Pulmonary artery endothelial cell (primary cell): ENCODE data around the gene PHACTR3. TPM values are rescaled to one million over a fixed set of nuclear protein-coding genes. Genes with fewer than 3 reads are reported as not detected.

Source experiments
- DNase-seq: peaks from one replicate; pipeline ENCODE4 v3.0.0-alpha.2; 2011; ENCODE audit warnings: low read depth, low spot score
- total RNA-seq: library from RNA; depleted of rRNA; stranded (reverse); fragments of >200 nt; gene quantifications from 2 replicates; pipeline ENCODE4 v1.2.3, GENCODE V29; 2014

The PHACTR3 gene
- total RNA-seq, 1 donor from 2014 or later, result not detected

DNA sequence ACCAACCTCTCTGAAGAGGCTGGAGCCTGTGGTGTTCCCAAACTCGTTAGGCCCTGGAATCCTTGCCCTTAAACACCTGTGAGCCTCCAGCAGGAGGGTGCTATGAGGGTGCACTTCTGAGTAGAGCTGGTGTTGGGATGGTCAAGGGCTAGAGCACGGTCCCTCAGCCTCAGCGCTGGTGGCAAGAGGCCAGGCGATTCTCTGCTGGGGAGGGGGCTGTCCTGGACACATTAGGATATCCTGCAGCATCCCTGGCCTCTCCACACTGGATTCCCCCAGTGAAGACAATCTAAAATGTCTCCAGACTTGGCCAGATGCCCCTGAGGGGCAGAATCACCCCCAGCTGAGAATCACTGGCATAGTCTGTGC, 171.3 kb downstream of the PHACTR3 start:
- no peak for DNase-seq

DNA sequence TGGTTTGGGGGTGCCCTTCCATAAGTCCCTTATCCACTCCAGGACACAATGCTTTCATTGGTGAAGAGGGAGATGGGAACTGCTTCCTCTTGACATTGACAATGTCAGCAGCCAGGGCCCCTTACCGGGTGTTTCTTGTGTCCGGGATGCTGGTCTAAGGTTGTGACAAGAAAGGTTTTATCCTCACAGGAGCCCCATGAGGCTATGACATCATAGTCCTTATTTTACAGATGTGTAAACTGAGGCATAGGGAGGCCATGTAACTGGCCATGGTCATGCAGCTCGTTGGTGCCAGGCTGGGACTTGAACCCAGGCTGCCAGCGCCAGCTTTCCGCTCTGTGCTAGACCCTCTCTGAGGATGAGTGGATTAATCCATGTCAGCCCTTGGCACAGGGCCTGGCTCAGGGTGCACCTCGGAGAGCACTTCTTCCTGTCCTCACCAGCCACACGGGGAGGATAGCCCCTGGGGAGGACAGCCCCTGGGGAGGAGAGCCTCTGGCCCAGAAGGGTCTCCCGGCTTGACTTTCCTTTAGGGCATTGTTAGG, 171.8 kb downstream of the PHACTR3 start:
- DNase-seq, result no peak

DNA sequence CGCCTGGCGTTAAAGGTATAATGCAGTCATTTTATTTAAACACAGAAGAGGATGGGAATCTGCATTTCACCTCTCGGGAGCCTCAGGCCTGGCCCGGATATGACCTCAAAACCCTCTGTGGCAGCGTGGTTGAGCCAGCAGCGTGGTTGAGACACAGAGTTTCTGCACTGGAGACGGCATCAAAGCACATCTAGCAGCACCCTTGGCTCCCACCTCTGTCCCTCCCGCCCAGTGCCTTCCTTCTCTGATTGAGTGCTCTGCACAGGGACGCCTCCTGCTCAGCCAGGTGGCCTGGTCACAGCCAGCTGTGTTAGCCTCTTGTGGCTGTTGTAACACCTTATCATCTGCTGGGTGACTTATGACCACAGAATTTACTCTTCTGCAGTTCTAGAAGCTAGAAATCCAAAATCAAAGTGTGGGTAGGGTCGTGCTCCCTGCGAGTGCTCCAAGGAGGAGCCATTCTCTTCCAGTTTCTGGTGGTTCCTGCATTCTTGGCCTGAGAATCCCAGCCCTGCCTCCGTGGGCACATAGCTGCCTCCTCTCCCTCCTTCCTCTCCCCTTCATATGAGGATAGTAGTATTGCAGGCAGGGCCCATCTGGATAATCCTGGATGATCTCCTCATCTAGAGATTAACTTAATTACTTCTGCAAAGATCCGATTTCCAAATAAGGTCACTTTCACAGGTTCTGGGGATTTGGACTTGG, 172.4 kb downstream of the PHACTR3 start:
- DNase-seq, result no peak

DNA sequence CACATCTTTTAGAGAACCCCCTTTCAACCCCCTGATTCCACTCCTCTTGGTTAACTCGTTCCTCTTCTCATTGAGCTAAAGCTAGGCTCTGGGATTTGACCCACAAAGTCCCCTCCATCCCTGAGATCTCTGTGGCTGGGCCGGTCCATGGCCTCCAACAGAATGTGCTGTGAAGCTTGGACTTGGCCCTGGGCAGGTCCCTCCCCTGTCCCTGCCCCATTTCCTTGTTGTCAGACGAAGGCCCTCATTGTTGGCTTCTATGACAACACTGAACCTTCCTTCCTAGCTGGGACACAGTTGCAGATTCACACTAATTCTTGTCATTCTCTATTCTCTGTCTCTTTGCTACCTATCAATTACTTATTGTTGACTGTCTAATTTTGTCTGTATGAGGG, 173.0 kb downstream of the PHACTR3 start:
- DNase-seq, result no peak

DNA sequence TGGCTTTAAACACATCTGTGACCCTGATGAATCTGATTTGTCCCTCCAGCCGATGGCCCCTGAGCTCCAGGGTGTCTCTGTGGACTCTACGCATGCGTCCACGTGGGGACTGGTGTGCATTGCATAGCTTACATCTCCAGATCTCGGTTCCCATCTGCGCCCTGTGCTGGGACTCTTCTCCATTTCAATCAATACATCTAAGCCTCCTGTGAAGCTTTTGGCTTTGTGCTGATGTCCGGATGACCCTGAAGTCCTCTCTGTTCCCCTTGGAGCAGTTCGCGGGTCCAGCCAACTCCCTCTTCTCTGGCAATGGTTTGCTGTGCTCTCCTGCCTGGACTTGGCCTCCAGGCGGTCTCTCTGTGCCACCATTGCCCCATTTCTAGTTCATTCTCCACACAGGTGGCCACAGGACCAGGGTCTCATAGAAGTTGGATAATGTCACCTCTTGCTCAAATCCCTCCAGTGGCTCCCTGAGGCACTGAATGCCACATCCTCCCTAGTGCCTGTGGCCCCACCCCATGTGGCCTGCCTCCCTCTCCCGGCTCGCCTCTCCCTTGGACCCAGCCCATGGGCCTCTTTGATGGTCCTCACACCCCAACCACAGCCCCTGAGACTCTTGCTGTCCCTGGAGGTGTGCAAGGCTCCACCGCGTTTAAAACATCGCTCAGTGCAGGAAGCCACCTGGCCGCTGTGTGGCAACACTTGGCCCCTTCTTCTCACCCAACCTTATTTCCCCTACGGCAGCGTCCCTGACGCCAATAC, 173.7 kb downstream of the PHACTR3 start:
- no peak for DNase-seq

DNA sequence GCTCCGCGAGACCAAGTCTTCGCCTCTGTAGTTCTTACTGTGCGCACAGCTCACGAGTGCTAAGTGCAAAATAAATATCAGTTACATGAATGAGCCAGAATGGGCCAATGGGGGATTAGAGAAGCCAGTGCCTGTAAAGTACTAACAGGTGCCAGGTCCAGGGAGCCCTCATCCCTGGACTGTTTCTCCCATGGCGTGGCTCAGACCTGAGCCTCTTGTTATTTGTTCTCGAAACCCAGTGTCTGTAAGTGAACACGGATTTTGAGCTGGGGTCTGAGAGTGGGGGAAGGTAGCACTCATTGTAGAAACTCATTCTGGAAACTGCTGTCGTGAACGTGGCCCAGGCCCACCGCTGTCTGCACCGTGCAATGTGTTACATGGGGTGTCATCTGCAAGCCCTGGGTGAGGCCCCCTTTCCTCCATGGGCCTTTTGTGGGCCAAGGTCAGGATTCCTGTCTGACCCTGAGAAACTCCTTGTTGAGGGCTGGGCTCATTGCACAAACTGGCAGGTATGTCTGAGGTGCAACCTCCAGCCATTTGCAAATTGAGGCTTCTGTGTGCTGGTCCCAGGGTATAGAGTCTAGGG, 174.4 kb downstream of the PHACTR3 start:
- DNase-seq, result no peak

DNA sequence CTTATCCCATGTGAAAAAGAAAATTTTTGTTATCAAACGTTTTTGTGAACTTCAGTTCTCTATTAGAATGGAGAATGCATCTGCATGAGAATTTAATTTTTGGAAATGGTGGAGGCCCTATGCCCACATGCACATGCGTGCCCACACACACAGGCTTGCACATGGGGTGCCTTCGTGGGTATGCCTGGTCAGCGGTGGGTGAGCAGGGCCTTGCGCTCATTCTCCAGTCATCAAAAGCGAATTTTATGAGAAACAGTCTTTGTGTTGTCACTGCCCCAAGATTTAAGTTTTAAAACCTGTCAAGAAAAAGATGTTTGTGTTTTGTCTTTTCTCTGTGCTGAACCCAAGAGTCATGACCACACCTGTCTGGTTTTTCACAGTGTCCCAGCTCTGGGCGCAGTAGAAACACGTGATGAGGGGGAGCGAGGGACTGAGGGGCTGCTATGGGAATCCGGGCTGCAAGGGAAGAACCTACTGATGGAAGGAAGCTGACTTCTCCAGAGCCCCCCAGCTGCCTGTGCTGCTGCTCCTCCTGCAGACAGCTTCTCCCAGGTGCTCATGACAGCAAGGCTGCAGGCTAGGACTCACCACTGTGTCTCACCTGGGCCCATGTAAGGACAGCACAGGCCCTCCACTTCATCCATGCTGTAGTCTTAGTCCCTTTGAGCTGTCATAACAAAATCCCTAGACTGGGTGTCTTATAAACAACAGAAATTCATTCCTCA, 175.5 kb downstream of the PHACTR3 start:
- no peak for DNase-seq

DNA sequence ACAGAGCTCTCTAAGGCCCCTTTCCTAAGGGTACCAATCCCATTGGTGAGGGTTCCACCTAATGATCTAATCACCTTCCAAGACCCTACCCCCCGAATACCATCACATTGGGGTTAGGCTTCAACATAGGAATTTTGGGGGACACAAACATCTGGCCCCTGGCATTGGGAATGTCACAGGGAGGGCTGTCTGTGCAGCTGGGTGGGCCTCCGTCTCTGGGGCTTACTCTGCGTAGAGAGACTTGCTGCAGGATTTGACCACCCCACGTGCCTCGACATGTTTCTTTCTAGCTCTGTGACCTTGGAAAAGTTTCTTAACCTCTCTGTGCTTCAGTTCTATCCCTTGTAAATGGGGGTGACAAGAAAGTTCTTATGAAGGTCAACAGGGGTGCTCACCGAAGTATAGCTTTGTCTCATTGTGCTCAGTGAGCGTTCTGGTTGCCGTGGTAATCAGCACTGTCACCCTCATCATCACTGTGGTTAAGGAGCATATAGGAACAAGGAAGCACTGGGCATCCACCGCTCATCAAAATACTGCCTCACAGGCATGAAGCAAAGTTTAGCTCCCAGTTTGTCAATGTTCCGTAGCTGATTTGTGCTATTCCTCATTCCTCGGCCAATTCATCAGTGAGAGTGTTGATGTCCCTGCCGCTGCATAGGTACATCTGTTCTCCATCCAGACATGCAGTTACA, 176.3 kb downstream of the PHACTR3 start:
- DNase-seq, result no peak

DNA sequence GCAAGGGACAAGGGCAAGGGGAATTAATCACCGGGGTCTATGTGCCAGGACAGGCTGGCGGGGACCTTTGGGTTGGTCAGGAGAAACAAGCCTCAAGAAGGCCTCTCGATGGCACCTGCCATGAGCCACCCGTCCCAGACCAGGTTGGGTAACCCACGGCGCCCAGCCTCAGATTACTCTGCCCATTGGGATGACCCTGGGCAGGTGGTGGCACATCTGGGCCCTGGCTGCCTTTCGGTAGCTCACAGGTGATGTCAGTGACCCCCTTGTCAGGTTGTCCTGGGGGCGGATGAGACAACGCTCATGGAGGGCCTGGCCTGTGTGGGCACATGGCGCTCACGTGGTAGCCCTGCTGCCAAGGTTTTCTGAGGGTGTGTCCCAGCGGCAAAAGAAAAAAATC, 176.9 kb downstream of the PHACTR3 start:
- DNase-seq, result no peak

DNA sequence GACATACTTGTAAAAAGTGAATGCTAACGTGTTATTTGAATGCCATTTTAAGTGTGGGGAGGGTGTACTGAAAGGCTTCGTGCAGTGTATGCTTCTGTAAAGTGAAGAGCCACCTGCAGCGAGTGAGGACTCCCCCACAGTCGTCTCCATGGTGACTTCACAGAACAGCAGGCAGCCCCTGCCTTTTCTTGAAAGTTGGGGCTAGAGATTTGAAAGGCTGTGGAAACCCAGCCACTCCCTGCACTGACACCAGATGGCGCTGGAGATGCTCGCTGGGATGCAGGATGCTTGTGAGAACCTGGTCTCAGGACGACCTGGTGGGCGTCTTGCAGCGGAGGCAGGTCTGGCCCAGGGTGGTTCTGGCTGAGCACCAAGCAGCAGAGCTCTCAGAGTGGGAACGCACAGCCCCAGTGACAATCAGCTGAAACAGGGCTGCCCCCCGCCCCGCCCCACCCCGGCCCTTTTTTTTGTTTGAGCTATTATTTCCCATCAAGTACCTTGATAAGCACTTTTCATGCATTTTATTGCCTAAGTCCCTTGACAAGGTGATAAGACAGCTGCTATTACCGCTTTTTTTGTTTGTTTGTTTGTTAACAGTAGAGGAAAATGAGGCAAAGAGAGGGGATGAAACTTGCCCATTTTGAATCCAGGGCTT, 178.8 kb downstream of the PHACTR3 start:
- DNase-seq, result no peak

DNA sequence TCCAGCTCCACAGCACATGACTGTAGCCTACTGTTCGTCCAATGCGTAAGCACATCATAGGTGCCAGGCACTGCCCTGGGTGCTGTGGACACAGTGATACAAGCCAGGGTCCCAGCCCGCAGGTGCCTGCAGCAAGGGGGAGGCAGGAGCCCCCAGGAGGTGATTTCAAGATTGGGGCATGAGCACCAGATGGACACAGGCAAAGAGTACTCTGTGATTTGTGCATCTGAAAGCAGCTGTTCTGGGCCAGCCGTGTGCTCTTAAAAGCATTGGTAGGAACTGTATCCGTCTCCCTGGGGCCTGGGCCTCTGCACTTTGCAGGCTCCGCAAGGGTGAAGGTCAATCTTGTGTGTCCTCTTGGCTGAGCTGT, 179.3 kb downstream of the PHACTR3 start:
- no peak for DNase-seq

DNA sequence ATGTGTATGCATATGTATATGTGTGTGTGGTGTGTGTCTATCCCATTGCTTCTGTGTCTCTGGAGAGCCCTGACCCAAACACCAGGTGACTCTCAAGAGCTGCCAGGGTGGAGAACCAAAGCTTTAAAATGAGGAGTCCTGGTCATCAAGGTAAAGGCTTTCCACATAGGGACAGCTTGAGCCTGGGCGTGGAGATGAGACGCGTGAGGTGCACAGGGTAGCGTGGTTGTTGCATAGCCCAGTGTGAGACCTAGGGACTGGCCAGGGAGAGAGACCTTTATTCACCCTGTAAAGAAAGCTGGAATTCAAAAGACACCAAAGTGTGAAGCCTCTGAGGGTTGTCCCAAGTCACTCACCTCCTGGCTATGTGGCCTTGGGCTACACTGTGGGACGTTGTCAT, 180.0 kb downstream of the PHACTR3 start:
- DNase-seq, result no peak

DNA sequence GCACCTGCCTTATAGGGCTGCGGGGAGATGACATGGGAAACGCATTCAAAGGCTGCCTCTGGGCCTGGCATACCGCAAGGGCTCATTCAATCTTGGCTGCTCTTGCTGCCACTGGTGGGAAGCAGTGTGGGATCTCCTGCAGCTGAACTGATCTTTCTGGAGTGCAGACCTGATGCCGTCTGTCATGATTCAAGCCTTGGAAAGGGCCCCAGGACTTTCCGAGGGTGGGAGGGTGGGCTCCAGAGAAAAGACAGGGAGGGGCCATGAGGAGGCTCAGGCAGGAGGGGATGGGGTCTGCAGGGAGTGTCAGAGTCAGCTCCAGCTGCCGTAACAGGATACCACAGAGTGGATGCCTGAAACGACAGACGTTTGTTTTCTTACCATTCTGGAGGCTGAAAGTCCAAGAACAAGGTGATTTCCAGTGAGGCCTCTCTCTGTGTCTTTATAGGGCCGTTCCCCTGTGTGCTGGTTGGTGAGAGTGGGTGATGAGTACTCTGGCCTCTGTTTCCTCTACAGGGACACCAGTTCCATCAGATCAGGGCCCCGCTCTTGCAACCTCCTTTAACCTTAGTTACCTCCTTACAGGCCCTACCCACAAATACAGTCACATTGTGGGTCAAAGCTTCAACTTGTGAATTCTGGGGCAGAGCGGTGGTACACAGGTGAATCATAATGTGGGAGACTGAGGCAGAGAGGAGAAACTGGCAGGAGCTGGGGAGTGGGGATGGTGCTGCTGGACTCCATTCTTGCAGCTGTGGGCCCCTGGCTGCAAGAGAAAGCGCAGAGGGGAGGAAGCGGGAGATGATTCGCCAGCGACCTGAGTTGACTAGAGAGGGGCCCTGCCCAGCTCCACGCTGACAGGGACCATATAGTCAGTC, 180.7 kb downstream of the PHACTR3 start:
- no peak for DNase-seq

DNA sequence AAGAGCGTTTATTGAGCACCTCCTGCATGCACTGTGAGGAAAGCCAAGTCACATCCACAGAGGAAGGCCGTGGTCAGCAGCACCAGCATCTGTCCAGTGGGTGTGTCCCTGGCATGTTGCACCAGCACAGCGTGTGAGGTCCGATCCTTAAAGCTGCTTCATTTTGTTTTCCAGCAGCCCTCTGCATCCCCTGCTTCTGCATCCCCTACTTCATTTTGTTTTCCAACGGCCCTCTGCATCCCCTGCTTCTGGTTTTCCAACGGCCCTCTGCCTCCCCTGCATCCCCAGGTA, 181.3 kb downstream of the PHACTR3 start:
- DNase-seq, result no peak

DNA sequence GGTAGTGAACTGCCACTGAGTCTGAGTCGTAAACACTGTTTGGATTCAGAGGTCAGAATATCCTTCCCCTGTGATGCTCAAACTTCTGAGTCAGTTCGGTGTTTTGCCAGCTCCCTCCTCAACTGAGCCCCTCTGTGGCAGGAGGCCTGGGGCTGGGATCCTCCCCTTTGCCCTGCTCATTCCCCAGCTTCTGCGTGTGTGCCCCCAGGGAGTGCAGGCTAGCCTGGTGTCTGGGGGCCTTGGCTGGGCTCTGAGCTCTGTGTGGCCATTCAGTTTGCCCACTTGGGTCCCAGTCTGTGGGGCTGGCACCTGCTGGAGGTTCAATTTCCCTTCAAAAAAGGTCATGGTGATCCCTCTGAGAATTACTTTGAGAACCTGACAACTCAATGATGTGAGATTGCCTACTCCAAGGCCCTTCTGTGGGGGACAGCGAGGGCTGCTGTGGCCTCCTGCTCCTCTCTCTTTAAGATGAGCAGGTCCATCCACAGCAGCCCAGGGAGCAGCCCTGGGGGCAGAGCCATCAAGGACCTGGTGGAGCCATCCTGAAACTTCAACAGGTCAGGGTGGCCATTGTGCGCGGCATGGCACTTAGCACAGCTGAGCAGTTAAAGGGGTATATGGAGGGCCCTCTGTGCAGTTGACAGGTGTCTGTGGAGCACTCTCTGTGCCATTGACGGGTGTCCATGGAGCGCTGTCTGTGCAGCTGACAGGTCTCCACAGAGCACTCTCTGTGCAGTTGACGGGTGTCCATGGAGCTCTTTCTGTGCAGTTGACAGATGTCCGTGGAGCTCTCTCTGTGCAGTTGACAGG, 181.9 kb downstream of the PHACTR3 start:
- no peak for DNase-seq

DNA sequence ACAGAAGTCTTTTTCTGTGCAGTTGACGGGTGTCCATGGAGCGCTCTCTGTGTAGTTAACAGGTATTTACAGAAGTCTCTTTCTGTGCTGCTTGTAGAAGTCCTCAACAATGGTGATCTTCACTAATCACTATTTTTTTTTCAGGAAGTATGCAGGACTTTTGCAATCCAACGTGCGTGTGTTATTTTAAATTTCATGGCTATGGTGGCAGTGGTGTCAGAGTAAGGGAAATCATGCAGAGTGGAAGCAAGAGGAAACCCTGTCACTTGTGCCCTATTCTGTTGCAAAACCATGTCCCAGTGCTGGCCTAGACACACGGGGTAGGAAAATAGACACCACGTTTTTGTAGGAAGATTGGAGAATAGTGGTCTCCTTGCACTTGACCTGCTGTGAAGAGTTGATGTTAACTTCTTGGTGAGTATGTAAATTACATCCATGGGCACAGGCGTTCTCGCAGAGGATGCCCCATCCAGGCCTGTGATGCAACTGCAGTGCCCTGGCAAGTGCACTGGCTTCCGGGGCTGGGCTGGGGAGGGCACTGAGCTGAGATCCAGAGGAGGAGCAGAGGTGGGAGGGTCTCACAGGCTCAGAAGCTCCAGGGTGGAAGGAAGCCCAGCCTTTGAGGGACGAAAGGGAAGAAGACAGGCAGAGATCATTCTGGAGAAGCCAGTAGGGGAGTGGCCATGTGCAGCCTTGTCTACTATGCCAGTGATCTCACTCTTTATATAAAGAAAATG, 182.6 kb downstream of the PHACTR3 start:
- no peak for DNase-seq

DNA sequence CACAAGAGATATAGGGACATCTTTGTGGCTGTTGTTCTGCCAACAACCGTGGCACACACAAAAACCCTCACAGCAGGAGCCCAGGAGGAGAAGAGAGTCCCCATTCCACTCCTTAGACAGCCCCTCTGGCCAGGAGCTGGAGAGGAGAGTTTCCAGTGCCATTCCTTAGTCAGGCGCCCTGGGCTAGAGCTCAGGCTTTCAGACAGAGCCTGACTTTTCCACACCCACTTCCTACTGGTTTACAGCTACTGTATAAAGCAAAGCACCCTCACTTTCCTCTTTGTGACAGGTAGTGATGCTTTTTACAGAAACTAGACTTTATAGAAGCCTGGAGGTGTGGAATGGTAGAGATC, 183.2 kb downstream of the PHACTR3 start:
- DNase-seq, result no peak

DNA sequence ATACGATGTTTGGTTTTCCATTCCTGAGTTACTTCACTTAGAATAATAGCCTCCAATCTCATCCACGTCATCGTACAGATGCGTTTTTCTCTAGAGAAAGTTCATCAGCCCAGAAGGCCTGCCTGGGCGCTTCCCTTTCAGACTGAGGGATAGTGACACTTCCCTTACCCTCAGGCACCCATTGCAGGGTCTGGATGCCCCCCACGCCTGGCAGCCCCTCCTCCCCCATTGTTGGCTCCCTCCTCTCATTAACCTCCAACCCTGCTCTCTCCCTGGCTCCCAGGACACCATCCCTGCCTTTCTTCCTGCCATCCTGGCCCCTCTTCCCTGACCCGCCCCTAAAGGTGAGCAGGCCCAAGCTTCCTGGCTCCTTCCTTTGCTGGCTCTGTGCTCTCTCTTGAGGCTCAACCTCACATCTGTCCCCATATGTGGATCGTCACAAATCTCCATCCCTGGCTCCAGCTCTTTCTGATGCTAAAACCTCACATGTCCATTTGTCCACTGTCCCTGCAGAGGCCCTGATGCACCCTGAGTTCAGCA, 183.9 kb downstream of the PHACTR3 start:
- no peak for DNase-seq
